H1 (cell line): ENCODE measurements around the gene IFIT1.

Source experiments
- ATF3 ChIP-seq: IDR thresholded peaks from 2 replicates; pipeline ENCODE4 v1.6.1; 2011; ENCODE audit warnings: low read depth, mild to moderate bottlenecking, low read length; ENCODE audit not compliant: insufficient read depth
- CBX8 ChIP-seq: fragments of 300-800, 300-1000 bp; sonication (generic); IDR thresholded peaks from 2 replicates; pipeline ENCODE4 v1.7.1; 2016; ENCODE audit warnings: low read depth, low read length, borderline replicate concordance
- RAD21 ChIP-seq, 2 experiments: IDR thresholded peaks in 1 of 2; conservative IDR thresholded peaks in 1 of 2; 2 replicates each; pipeline ENCODE4 v1.6.1; 2011; ENCODE audit warnings: low read depth in 2 of 2, low read length in 2 of 2, improper control_type of control experiment in 1 of 2, inconsistent platforms in 1 of 2, mild to moderate bottlenecking in 1 of 2, moderate library complexity in 1 of 2

GRCh38 chr10:89352802-89353201 is 39.6 kb upstream of the IFIT1 start:
- TF ChIP-seq RAD21 (IDR thresholded peaks at IDR 0.05 in 1 of 2, conservative IDR thresholded peaks at IDR 0.05 in 1 of 2; ENCODE audit: low read depth in 2 of 2, low read length in 2 of 2) (no peak), ATF3 (no peak), CBX8 (no peak)
